ENCODE data around the gene SMIM35. TPM values are rescaled to one million over a fixed set of nuclear protein-coding genes. Genes with fewer than 3 reads are reported as not detected.
A peak's percentile ranks its signal among the peaks of the same experiment; 100 is the strongest.

The SMIM35 gene
- total RNA-seq, 1 experiment from 2014 or later, result not detected

DNA sequence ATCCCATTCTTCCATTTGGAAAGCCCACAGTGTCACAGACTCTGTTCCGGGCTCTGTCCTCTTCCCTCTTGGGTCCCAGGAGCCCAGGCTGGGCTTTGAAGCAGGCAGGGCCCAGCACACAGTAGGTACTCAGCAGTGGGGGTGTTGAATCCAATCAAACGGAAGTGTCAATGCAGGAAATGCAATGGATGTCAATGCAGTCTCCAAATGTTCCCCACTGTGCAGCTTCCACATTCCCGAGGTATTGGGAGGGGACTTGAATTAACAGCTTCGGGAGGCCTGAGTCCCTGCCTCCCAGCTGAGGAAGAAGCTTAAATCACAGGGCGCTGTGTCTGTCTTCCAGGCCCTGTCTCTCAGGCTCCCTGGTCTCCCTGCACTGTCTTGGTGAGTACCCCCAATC, 21.8 kb upstream of the SMIM35 start:
- no peak overlapping the region for H2BK20ac ChIP-seq (ENCODE audit: low read depth, low read length, poor library complexity, severe bottlenecking)
- 0 out of 7 replicates have a peak overlapping the region, but pooled peaks of 1 of the 3 experiments have one; percentile 38 for H3K27ac Mint-ChIP-seq
- H3K79me1 ChIP-seq (ENCODE audit: insufficient read depth, low read depth, low read length, poor library complexity, severe bottlenecking), result no peaks in the 10 kb centered on the region
- peaks cover 6 to 19% of the 10 kb centered on the region in 2 experiments for H3K4me1 Mint-ChIP-seq
- no CpG with 5 or more reads among the region's 5 CpGs for WGBS (ENCODE audit: extremely low coverage, insufficient read length, low lambda C conversion rate)
- H3K4me1 ChIP-seq (ENCODE audit: insufficient read depth, low read length), result 0 out of 2 replicates have a peak, but pooled peaks cover 3% of the 10 kb centered on the region
- no peak overlapping the region for H2BK12ac ChIP-seq (ENCODE audit: insufficient read length, low read depth, low read length)
- no peak overlapping the region for H2BK5ac ChIP-seq (ENCODE audit: insufficient read length, low read length)
- H2BK15ac ChIP-seq (ENCODE audit: low read depth, low read length), result no peak overlapping the region
- H4K8ac ChIP-seq (replicated peaks; ENCODE audit: insufficient read length, low read depth, low read length), result no peak overlapping the region
- no peak overlapping the region for H4K91ac ChIP-seq (ENCODE audit: insufficient read length, low read depth, low read length)
- H3K18ac ChIP-seq (ENCODE audit: insufficient read length, low read depth, low read length), result no peak overlapping the region
- H3K14ac ChIP-seq (ENCODE audit: insufficient read depth, low read length), result no peak overlapping the region
- TF ChIP-seq, protein P1, sequence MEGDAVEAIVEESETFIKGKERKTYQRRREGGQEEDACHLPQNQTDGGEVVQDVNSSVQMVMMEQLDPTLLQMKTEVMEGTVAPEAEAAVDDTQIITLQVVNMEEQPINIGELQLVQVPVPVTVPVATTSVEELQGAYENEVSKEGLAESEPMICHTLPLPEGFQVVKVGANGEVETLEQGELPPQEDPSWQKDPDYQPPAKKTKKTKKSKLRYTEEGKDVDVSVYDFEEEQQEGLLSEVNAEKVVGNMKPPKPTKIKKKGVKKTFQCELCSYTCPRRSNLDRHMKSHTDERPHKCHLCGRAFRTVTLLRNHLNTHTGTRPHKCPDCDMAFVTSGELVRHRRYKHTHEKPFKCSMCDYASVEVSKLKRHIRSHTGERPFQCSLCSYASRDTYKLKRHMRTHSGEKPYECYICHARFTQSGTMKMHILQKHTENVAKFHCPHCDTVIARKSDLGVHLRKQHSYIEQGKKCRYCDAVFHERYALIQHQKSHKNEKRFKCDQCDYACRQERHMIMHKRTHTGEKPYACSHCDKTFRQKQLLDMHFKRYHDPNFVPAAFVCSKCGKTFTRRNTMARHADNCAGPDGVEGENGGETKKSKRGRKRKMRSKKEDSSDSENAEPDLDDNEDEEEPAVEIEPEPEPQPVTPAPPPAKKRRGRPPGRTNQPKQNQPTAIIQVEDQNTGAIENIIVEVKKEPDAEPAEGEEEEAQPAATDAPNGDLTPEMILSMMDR (conservative IDR thresholded peaks at IDR 0.05), result no peak
- H3K23me2 ChIP-seq (ENCODE audit: insufficient read length, low read depth, low read length, poor library complexity, severe bottlenecking), result no peaks in the 10 kb centered on the region
- H3T11ph ChIP-seq (ENCODE audit: low read length), result no peak overlapping the region
- no peak for DNase-seq
- H4K5ac ChIP-seq (ENCODE audit: insufficient read length, low read depth, low read length), result no peak overlapping the region
- no peaks in the 10 kb centered on the region for H4K20me1 ChIP-seq (ENCODE audit: control insufficient read depth, insufficient read depth, insufficient read length)
- no peak overlapping the region for H3K56ac ChIP-seq (ENCODE audit: insufficient read length, low read depth, low read length)
- H3K23ac ChIP-seq (ENCODE audit: insufficient read length, low read depth, low read length), result no peak overlapping the region
- no peak overlapping the region for H3K9ac ChIP-seq (ENCODE audit: extremely low read depth, insufficient read length, low read length)
- H3K79me2 ChIP-seq (ENCODE audit: insufficient read depth, low read length), result no peaks in the 10 kb centered on the region
- H3K27me3 ChIP-seq (ENCODE audit: insufficient read depth, low read length), result no peaks in the 10 kb centered on the region
- no peak overlapping the region for H3K4me3 Mint-ChIP-seq
- no peaks in the 10 kb centered on the region; a peak in 1 of 7 replicates for H3K36me3 Mint-ChIP-seq (ENCODE audit: insufficient read depth in 1 of 3, low read depth in 3 of 3)
- no peak overlapping the region for H2AK5ac ChIP-seq (ENCODE audit: insufficient read length, low read length)
- no peak overlapping the region for H2AFZ ChIP-seq (ENCODE audit: low read length)
- no peak overlapping the region for H3K4me2 ChIP-seq (ENCODE audit: insufficient read depth, insufficient read length, low read length)
- H3K4ac ChIP-seq (ENCODE audit: low read depth, low read length), result no peak overlapping the region
- H2BK120ac ChIP-seq (ENCODE audit: low read depth, low read length, poor library complexity, severe bottlenecking), result no peak overlapping the region
- no peaks in the 10 kb centered on the region for H3K9me3 ChIP-seq (ENCODE audit: control insufficient read depth, low read depth, low read length)
- peaks cover 11% of the 10 kb centered on the region for H3K27me3 Mint-ChIP-seq (ENCODE audit: low read depth)
- H3K27ac ChIP-seq (ENCODE audit: insufficient read length, low read depth, low read length), result no peak overlapping the region
- H3K9me3 Mint-ChIP-seq, result no peaks in the 10 kb centered on the region

All from H9 (cell line).